Naive thymus-derived CD8-positive, alpha-beta T cell (primary cell): Measurements from ENCODE around the gene IFFO2. TPM values are rescaled to one million over a fixed set of nuclear protein-coding genes. Genes with fewer than 3 reads are reported as not detected.

Source experiments
- ATAC-seq, 2 donors: fragments of 150-1000 bp; cut with Tn5 transposase in 1 of 2; sonication (Bioruptor Pico), chemical (Tn5 transposase) in 1 of 2; 1 replicate in 1 of 2; 2 replicates in 1 of 2; pipeline ENCODE4 v1.10.0; 2021; ENCODE audit warnings: mild to moderate bottlenecking in 2 of 2, moderate library complexity in 2 of 2
- POLR2A ChIA-PET: fragments of 350-600 bp; sonication (Branson Sonifier 250); formaldehyde crosslinking; loops from one replicate; lab custom pipeline; 2021; ENCODE audit warnings: antibody characterized with exemption; lab: Charles Lee
- DNase-seq, 10 donors: peaks; one replicate each; pipeline versions ENCODE4 v3.0.0 to v3.0.0-alpha.2; 2020 to 2022
- H3K27ac Mint-ChIP-seq, 10 donors: one replicate each; pipeline ENCODE4 v1.8.0; 2020 to 2022; ENCODE audit warnings: mild to moderate bottlenecking in 10 of 10, mixed read lengths in 10 of 10, moderate library complexity in 4 of 10, inconsistent platforms in 1 of 10
- H3K27me3 Mint-ChIP-seq, 5 donors: one replicate each; pipeline ENCODE4 v1.8.0; 2021 to 2022; ENCODE audit warnings: mixed read lengths in 5 of 5
- H3K36me3 Mint-ChIP-seq, 3 donors: one replicate each; pipeline ENCODE4 v1.8.0; 2020 to 2022; ENCODE audit warnings: mixed read lengths in 3 of 3, mild to moderate bottlenecking in 2 of 3, inconsistent platforms in 1 of 3
- H3K4me1 Mint-ChIP-seq, 4 donors: one replicate each; pipeline ENCODE4 v1.8.0; 2021 to 2022; ENCODE audit warnings: mixed read lengths in 4 of 4
- H3K4me3 Mint-ChIP-seq, 10 donors: one replicate each; pipeline ENCODE4 v1.8.0; 2020 to 2022; ENCODE audit warnings: mild to moderate bottlenecking in 10 of 10, mixed read lengths in 10 of 10, moderate library complexity in 6 of 10, inconsistent platforms in 1 of 10
- H3K9me3 Mint-ChIP-seq, 9 donors: one replicate each; pipeline ENCODE4 v1.8.0; 2020 to 2022; ENCODE audit warnings: mixed read lengths in 9 of 9, mild to moderate bottlenecking in 3 of 9, inconsistent platforms in 1 of 9, moderate library complexity in 1 of 9
- polyA plus RNA-seq, 3 donors: library from polyadenylated mRNA; unstranded; fragments of 300-500 nt; fragmentation: Illumina TruSeq; gene quantifications; one replicate each; pipeline ENCODE4 v1.2.3, GENCODE V29; 2021
- total RNA-seq, 8 experiments: library from RNA in 2 of 8; stranded (reverse) in 2 of 8; gene quantifications; one replicate each; pipeline ENCODE4 v1.2.3 and lab custom pipeline; 2021 to 2026

Gene IFFO2
- 10 to 100 TPM; 29.0 to 30.7 TPM for total RNA-seq
- 1 to 10 TPM; 1.6 to 4.4 (median 4.4) TPM for polyA plus RNA-seq
- 49.1 to 224 (median 84.5) reads per million in 6 experiments for total RNA-seq (lab: John Stamatoyannopoulos, UW)

- POLR2A ChIA-PET: interaction anchor here (0.5 to 25.7 kb wide), 14 partner anchors 8 to 365 kb away, joined by 3 to 430 read pairs (median 8); partner anchors contain the start of gene ALDH4A1
- peak; percentile 95 to 99 (median 98) for DNase-seq
- H3K27ac Mint-ChIP-seq: peak within 1 kb of the TSS; percentile 77 to 100 (median 96)
- H3K27me3 Mint-ChIP-seq: no peaks in the 10 kb centered on the region
- peak within 1 kb of the TSS; percentile 80 to 95 (median 90) for H3K4me3 Mint-ChIP-seq
- H3K4me1 Mint-ChIP-seq: peaks cover 36 to 64% (median 55%) of the 10 kb centered on the region in 4 donors
- H3K9me3 Mint-ChIP-seq: no peaks in the 10 kb centered on the region
- ATAC-seq: peak; percentile 64 to 71
- H3K36me3 Mint-ChIP-seq: peaks cover 0 to 3% (median 0%) of the 10 kb centered on the region in 3 donors
Measured at GRCh38 chr1:18956193-18957135, at the start of gene IFFO2. TSS of gene IFFO2 (minus strand) at chr1:18956676. CDS start at chr1:18956332, 344 bp downstream.

GRCh38 chr1:19006000-19006399 is 49.5 kb upstream of the IFFO2 start:
- Mint-ChIP-seq H3K9me3 (peaks cover 4 to 32% (median 19%) of the 10 kb centered on the region in 9 donors), H3K4me3 (no peak overlapping the region), H3K27me3 (peaks cover 3 to 19% (median 16%) of the 10 kb centered on the region in 5 donors), H3K4me1 (peaks cover 9 to 25% (median 15%) of the 10 kb centered on the region in 4 donors), H3K27ac (peak overlapping the region in 1 of 10 donors; percentile 58), H3K36me3 (peaks cover 0 to 10% (median 10%) of the 10 kb centered on the region in 3 donors)
- POLR2A ChIA-PET: no interaction called here
- DNase-seq (no peak), ATAC-seq (no peak)

DNA sequence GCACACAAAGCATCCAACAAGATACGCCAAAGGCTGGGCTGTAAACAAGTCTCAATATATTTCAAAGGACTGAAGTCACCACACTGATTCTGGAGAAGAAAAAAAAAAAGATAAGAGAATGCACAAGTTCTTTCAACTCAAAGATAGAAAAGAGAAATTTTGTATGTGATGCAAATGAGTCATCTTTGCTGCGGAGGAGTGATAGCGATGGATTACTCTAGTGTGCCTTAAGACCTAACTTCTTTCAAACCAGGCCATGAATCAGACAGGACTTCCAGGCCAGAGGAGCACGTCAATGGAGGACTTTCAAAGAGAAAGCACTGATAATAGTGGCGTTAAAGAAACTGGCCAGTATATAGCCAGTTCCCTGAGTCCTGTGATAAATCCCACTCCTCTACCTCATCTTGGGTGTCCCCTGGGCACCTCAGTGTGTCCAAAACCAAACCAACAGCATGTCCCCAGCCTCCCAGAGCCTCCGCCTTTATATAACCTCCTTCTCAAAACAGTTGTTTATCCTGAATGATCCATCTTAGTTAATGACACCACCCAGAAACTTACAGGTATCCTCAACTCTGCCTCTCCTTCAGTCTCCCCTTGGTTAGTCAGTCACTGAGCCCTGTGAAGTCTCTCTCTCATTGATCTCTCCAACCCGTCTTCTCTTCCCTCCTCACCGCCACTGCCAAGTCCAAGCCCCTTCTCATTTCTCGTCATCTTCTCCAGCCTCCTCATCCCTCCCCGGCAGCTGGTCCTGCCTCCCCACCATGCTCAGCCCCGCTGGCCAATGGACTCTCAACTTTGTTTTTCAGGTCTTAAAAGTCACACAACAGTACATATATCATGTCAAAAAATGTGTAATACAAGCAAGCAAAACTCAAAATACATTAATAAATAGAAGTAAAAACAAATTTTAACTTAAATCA is 47.2 kb upstream of the IFFO2 start:
- peaks cover 0 to 7% (median 2%) of the 10 kb centered on the region in 4 donors for H3K4me1 Mint-ChIP-seq
- ATAC-seq (no peak), DNase-seq (no peak)
- POLR2A ChIA-PET: no interaction called here
- peaks cover 0 to 20% (median 13%) of the 10 kb centered on the region in 3 donors for H3K36me3 Mint-ChIP-seq
- peaks cover 3 to 19% (median 16%) of the 10 kb centered on the region in 5 donors for H3K27me3 Mint-ChIP-seq
- H3K4me3 Mint-ChIP-seq: no peak overlapping the region
- H3K9me3 Mint-ChIP-seq: peaks cover 4 to 47% (median 32%) of the 10 kb centered on the region in 9 donors
- H3K27ac Mint-ChIP-seq: no peak overlapping the region

DNA sequence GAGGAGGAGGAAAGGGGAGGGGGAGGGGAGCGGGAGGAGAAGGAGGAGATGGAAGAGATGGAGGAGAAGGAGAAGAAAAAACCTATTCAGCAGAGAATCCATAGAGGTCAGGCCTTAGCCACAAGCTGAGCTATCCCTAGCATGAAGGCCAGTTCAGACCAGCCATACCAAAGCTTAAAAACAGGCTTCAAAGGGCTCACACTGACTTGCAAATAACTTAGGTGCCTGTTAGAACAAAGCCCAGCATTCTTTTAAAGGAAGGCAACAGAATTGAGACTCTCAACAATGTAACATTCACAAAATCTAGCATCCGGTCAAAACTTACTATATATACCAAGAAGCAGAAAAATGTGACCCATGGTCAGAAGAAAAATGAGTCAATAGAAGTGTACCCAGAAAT is 43.6 kb upstream of the IFFO2 start:
- Mint-ChIP-seq H3K27ac (peak overlapping the region in 1 of 10 donors; percentile 64), H3K36me3 (peaks cover 0 to 20% (median 13%) of the 10 kb centered on the region in 3 donors), H3K4me1 (peaks cover 0 to 5% (median 3%) of the 10 kb centered on the region in 4 donors), H3K4me3 (no peak overlapping the region), H3K9me3 (peaks cover 4 to 47% (median 32%) of the 10 kb centered on the region in 9 donors), H3K27me3 (peaks cover 0 to 8% (median 3%) of the 10 kb centered on the region in 5 donors)
- DNase-seq (no peak), ATAC-seq (no peak)
- POLR2A ChIA-PET: no interaction called here

DNA sequence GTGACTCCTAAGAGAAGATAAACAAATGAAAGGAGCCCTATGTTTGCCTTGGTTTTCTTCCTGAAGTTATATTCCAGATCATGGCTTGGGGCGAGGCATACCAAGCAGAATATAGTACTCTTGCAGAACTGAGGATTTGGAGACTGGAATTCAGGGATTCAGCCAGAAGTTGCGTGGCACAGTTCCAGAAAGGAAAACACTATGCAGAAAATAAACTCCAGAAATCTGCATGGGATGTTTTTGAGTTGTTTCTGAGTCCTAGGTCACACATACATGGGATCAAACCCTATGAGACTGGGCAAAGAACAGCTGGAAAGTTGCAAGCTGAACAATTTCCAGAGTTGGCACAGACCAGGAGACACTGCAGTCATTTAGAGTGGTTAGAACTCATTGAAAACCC is 42.9 kb upstream of the IFFO2 start:
- POLR2A ChIA-PET: no interaction called here
- Mint-ChIP-seq H3K27ac (peak overlapping the region in 1 of 10 donors; percentile 64), H3K36me3 (peaks cover 0 to 20% (median 13%) of the 10 kb centered on the region in 3 donors), H3K4me3 (no peak overlapping the region), H3K27me3 (peaks cover 0 to 8% (median 3%) of the 10 kb centered on the region in 5 donors), H3K4me1 (peaks cover 0 to 5% (median 3%) of the 10 kb centered on the region in 4 donors), H3K9me3 (peaks cover 4 to 47% (median 32%) of the 10 kb centered on the region in 9 donors)
- DNase-seq (no peak), ATAC-seq (no peak)

DNA sequence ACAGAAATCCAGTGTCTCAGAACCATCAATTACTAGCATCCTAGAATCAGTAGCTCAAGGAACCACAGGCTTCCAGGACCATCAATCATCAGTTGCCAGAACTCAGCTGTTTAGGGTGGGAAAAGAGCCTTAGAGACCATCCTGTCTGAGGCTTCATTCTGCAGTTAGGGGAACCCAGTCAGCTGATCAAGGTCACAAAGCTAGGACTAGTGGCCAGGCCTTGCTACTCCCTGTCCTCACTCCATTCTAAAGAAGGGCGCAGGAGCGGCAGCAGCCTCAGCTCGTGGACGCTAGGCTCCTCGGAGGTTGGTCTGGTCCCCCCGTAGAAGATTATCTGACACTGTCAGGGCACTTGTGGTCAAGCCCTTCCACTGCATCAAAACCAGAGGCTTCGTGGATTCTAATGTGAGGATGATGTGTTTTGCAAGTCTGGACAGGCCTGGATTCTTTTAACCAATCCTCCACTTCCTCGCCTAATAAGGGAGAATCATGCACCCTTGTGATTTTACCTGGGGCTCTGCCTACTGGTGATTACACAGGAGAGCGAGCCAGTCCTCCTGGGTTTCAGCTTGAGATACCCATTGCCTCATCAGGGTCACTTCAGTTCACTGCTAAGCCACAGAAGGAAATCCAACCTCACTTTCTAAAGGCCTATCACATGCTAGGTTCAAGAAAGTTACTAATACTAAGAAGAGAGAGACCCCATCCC is 41.7 kb upstream of the IFFO2 start:
- Mint-ChIP-seq H3K4me1 (peaks cover 0 to 5% (median 2%) of the 10 kb centered on the region in 4 donors), H3K27me3 (peaks cover 0 to 2% (median 0%) of the 10 kb centered on the region in 5 donors), H3K36me3 (peaks cover 0 to 20% (median 12%) of the 10 kb centered on the region in 3 donors), H3K27ac (no peak overlapping the region), H3K9me3 (peaks cover 4 to 37% (median 28%) of the 10 kb centered on the region in 9 donors), H3K4me3 (no peak overlapping the region)
- POLR2A ChIA-PET: no interaction called here
- DNase-seq: no peak
- ATAC-seq: no peak

GRCh38 chr1:18997508-18997907 is 41.0 kb upstream of the IFFO2 start:
- DNase-seq: no peak
- no peak overlapping the region for H3K27ac Mint-ChIP-seq
- H3K4me1 Mint-ChIP-seq: peaks cover 0 to 5% (median 3%) of the 10 kb centered on the region in 4 donors
- no peak for ATAC-seq
- POLR2A ChIA-PET: no interaction called here
- H3K4me3 Mint-ChIP-seq: no peak overlapping the region
- peaks cover 4 to 32% (median 24%) of the 10 kb centered on the region in 9 donors for H3K9me3 Mint-ChIP-seq
- H3K36me3 Mint-ChIP-seq: peaks cover 0 to 20% (median 10%) of the 10 kb centered on the region in 3 donors
- H3K27me3 Mint-ChIP-seq: peaks cover 0 to 7% (median 0%) of the 10 kb centered on the region in 5 donors

GRCh38 chr1:18996548-18997177 is 40.2 kb upstream of the IFFO2 start:
- H3K9me3 Mint-ChIP-seq: peaks cover 4 to 24% (median 19%) of the 10 kb centered on the region in 9 donors
- ATAC-seq (no peak), DNase-seq (no peak)
- H3K4me3 Mint-ChIP-seq: no peak overlapping the region
- peaks cover 0 to 5% (median 4%) of the 10 kb centered on the region in 4 donors for H3K4me1 Mint-ChIP-seq
- POLR2A ChIA-PET: no interaction called here
- peaks cover 0 to 9% (median 0%) of the 10 kb centered on the region in 5 donors for H3K27me3 Mint-ChIP-seq
- peaks cover 0 to 15% (median 10%) of the 10 kb centered on the region in 3 donors for H3K36me3 Mint-ChIP-seq
- H3K27ac Mint-ChIP-seq: no peak overlapping the region

GRCh38 chr1:18994381-18994780 is 37.9 kb upstream of the IFFO2 start:
- no peak overlapping the region for H3K27ac Mint-ChIP-seq
- H3K9me3 Mint-ChIP-seq: peaks cover 0 to 4% (median 0%) of the 10 kb centered on the region in 9 donors
- peaks cover 0 to 5% (median 2%) of the 10 kb centered on the region in 4 donors for H3K4me1 Mint-ChIP-seq
- no peak overlapping the region for H3K4me3 Mint-ChIP-seq
- no peaks in the 10 kb centered on the region for H3K36me3 Mint-ChIP-seq
- H3K27me3 Mint-ChIP-seq: peaks cover 0 to 9% (median 0%) of the 10 kb centered on the region in 5 donors
- ATAC-seq: no peak
- POLR2A ChIA-PET: no interaction called here
- no peak for DNase-seq

GRCh38 chr1:18992646-18993045 is 36.2 kb upstream of the IFFO2 start:
- Mint-ChIP-seq H3K9me3 (no peaks in the 10 kb centered on the region), H3K36me3 (no peaks in the 10 kb centered on the region), H3K27me3 (peaks cover 0 to 9% (median 0%) of the 10 kb centered on the region in 5 donors), H3K4me1 (peaks cover 0 to 5% (median 2%) of the 10 kb centered on the region in 4 donors), H3K27ac (no peak overlapping the region), H3K4me3 (no peak overlapping the region)
- no peak for DNase-seq
- ATAC-seq: no peak
- POLR2A ChIA-PET: no interaction called here

DNA sequence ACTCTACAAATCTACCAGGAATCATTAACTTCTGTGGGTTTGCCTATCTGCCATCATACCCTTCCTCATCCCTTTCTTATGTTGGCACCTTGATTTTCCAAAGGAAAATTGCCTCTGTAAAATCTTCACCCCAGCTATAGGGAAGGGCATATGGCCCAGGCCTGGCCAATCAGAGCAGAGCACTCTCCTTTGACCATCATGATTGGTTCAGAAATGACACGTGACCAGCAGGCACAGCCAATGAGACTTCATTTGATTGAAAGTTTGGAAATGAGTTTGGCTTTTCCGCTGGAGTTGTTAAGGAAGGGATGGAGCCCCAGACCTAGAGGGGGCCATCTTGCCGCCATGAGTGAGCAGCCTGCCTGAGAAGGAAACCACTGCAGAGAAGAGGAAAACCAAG is 35.1 kb upstream of the IFFO2 start:
- ATAC-seq (no peak), DNase-seq (no peak)
- H3K36me3 Mint-ChIP-seq: no peaks in the 10 kb centered on the region
- no peak overlapping the region for H3K4me3 Mint-ChIP-seq
- H3K9me3 Mint-ChIP-seq: no peaks in the 10 kb centered on the region
- POLR2A ChIA-PET: no interaction called here
- peaks cover 0 to 5% (median 0%) of the 10 kb centered on the region in 4 donors for H3K4me1 Mint-ChIP-seq
- no peak overlapping the region for H3K27ac Mint-ChIP-seq
- H3K27me3 Mint-ChIP-seq: peaks cover 0 to 14% (median 2%) of the 10 kb centered on the region in 5 donors
